ENCODE measurements around the gene BACH2. TPM values are rescaled to one million over a fixed set of nuclear protein-coding genes. Genes with fewer than 3 reads are reported as not detected.

BACH2 gene
- total and polyA plus RNA-seq, 9 of the 15 experiments (the other 6 are each of a cell fraction or from before 2014, with no cell fraction given): 0.06 to 3.1 (median 0.59) TPM

GRCh38 chr6:90295854-90296340 is 746 bp downstream of the BACH2 start (continued):
- TF ChIP-seq NR2C2 (CRISPR knock-in tag; IDR thresholded peaks at IDR 0.05) (no peak), NR2C2 (tag; IDR thresholded peaks at IDR 0.05) (0 out of 2 replicates have a peak, but pooled peaks have one; percentile 14), GTF2E2 (tag; IDR thresholded peaks at IDR 0.05) (0 out of 2 replicates have a peak, but pooled peaks have one; percentile 73), ZFX (CRISPR knock-in tag; IDR thresholded peaks at IDR 0.05) (peak; percentile 34), HMGN3 (IDR thresholded peaks at IDR 0.05; ENCODE audit: borderline replicate concordance, extremely low read depth, insufficient read length, low read depth, low read length) (peak; percentile 32), ZNF561 (CRISPR knock-in tag; conservative IDR thresholded peaks at IDR 0.05) (no peak), ID3 (CRISPR knock-in tag; IDR thresholded peaks at IDR 0.05) (no peak), ID3 (tag; IDR thresholded peaks at IDR 0.05) (peak; percentile 59; the same call in 1 of the 2 replicates), PHF8 (IDR thresholded peaks at IDR 0.05; ENCODE audit: borderline replicate concordance, low read length) (peak; percentile 22; the same call in 1 of the 2 replicates), YY1 (IDR thresholded peaks at IDR 0.05; ENCODE audit: borderline replicate concordance in 1 of 3, control insufficient read depth in 1 of 3, extremely low read depth in 1 of 3, insufficient read depth in 3 of 3, insufficient read length in 1 of 3, insufficient replicate concordance in 2 of 3, low read depth in 1 of 3, low read length in 2 of 3) (no peak), GATAD2A (IDR thresholded peaks at IDR 0.05) (no peak), UBTF (IDR thresholded peaks at IDR 0.05; ENCODE audit: borderline replicate concordance in 1 of 2, low read depth in 2 of 2, low read length in 2 of 2) (peak; percentile 37 to 80; a peak in 3 of 4 replicates), RNF2 (IDR thresholded peaks at IDR 0.05) (peak; percentile 8; the same call in 1 of the 2 replicates), MEF2A (IDR thresholded peaks at IDR 0.05; ENCODE audit: control insufficient read depth, low read depth, low read length) (no peak), TAF1 (IDR thresholded peaks at IDR 0.05; ENCODE audit: control insufficient read depth, extremely low read depth, insufficient read depth, low read length, severe bottlenecking) (peak; percentile 31), CTBP1 (IDR thresholded peaks at IDR 0.05; ENCODE audit: borderline replicate concordance) (peak; percentile 46), SOX6 (IDR thresholded peaks at IDR 0.05) (peak; percentile 8; the same call in 1 of the 2 replicates), KDM5B (IDR thresholded peaks at IDR 0.05; ENCODE audit: insufficient replicate concordance, low read depth, low read length) (peak; percentile 29), FOXP1 (CRISPR knock-in tag; IDR thresholded peaks at IDR 0.05) (peak; percentile 74; the same call in 1 of the 2 replicates), ZBTB7A (IDR thresholded peaks at IDR 0.05; ENCODE audit: borderline replicate concordance, control insufficient read depth, low read depth, low read length) (0 out of 2 replicates have a peak, but pooled peaks have one; percentile 55), ZNF263 (CRISPR knock-in tag; IDR thresholded peaks at IDR 0.05; ENCODE audit: borderline replicate concordance) (peak; percentile 26; the same call in 1 of the 2 replicates), ATF7 (IDR thresholded peaks at IDR 0.05) (no peak)
- TF ChIP-seq, protein P1, sequence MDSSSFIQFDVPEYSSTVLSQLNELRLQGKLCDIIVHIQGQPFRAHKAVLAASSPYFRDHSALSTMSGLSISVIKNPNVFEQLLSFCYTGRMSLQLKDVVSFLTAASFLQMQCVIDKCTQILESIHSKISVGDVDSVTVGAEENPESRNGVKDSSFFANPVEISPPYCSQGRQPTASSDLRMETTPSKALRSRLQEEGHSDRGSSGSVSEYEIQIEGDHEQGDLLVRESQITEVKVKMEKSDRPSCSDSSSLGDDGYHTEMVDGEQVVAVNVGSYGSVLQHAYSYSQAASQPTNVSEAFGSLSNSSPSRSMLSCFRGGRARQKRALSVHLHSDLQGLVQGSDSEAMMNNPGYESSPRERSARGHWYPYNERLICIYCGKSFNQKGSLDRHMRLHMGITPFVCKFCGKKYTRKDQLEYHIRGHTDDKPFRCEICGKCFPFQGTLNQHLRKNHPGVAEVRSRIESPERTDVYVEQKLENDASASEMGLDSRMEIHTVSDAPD (CRISPR knock-in tag; IDR thresholded peaks at IDR 0.05): no peak

Measured in K562 (cell line).